H9 (cell line): ENCODE data around the gene RUBCN. TPM values are rescaled to one million over a fixed set of nuclear protein-coding genes. Genes with fewer than 3 reads are reported as not detected.

Source experiments
- DNase-seq: peaks from one replicate; pipeline ENCODE4 v3.0.0-alpha.2; 2017
- H2AFZ ChIP-seq: one replicate; pipeline ENCODE4 v1.6.1; 2013; ENCODE audit warnings: mild to moderate bottlenecking, low read length, control low read depth, moderate library complexity
- H2AK5ac ChIP-seq: 2 replicates; pipeline ENCODE4 v1.6.1; 2013; ENCODE audit warnings: low read length, control low read depth, mixed read lengths; ENCODE audit not compliant: insufficient read length
- H2BK120ac ChIP-seq: one replicate; pipeline ENCODE4 v1.6.1; 2013; ENCODE audit warnings: low read depth, mild to moderate bottlenecking, low read length, control low read depth, inconsistent platforms; ENCODE audit not compliant: poor library complexity, severe bottlenecking
- H2BK12ac ChIP-seq: 2 replicates; pipeline ENCODE4 v1.6.1; 2013; ENCODE audit warnings: low read length, control low read depth, mixed read lengths, low read depth; ENCODE audit not compliant: insufficient read length
- H2BK15ac ChIP-seq: 2 replicates; pipeline ENCODE4 v1.6.1; 2013; ENCODE audit warnings: low read depth, low read length, control low read depth
- H2BK20ac ChIP-seq: one replicate; pipeline ENCODE4 v1.6.1; 2013; ENCODE audit warnings: low read depth, mild to moderate bottlenecking, low read length, control low read depth, inconsistent platforms; ENCODE audit not compliant: poor library complexity, severe bottlenecking
- H2BK5ac ChIP-seq: 2 replicates; pipeline ENCODE4 v1.6.1; 2013; ENCODE audit warnings: low read length, control low read depth, mixed read lengths; ENCODE audit not compliant: insufficient read length
- H3K14ac ChIP-seq: 2 replicates; pipeline ENCODE4 v1.6.1; 2013; ENCODE audit warnings: low read length, control low read depth; ENCODE audit not compliant: insufficient read depth
- H3K18ac ChIP-seq: 2 replicates; pipeline ENCODE4 v1.6.1; 2013; ENCODE audit warnings: low read depth, mild to moderate bottlenecking, mixed read lengths, low read length, control low read depth; ENCODE audit not compliant: insufficient read length
- H3K23ac ChIP-seq: 2 replicates; pipeline ENCODE4 v1.6.1; 2013; ENCODE audit warnings: low read length, control low read depth, mixed read lengths, low read depth; ENCODE audit not compliant: insufficient read length
- H3K23me2 ChIP-seq: 2 replicates; pipeline ENCODE4 v1.6.1; 2013; ENCODE audit warnings: low read depth, mild to moderate bottlenecking, mixed read lengths, low read length, control low read depth; ENCODE audit not compliant: insufficient read length, poor library complexity, severe bottlenecking
- H3K27ac ChIP-seq: 2 replicates; pipeline ENCODE4 v1.5.1; 2013; ENCODE audit warnings: low read length, control low read depth, mixed read lengths, low read depth; ENCODE audit not compliant: insufficient read length
- H3K27me3 ChIP-seq: 2 replicates; pipeline ENCODE4 v1.6.1; 2013; ENCODE audit warnings: low read length, control low read depth, inconsistent platforms; ENCODE audit not compliant: insufficient read depth
- H3K4ac ChIP-seq: 2 replicates; pipeline ENCODE4 v1.6.1; 2013; ENCODE audit warnings: low read depth, mild to moderate bottlenecking, control low read depth, inconsistent platforms, low read length, moderate library complexity
- H3K4me1 ChIP-seq: 2 replicates; pipeline ENCODE4 v1.6.1; 2013; ENCODE audit warnings: low read length, control low read depth, inconsistent platforms; ENCODE audit not compliant: insufficient read depth
- H3K4me2 ChIP-seq: 2 replicates; pipeline ENCODE4 v1.6.1; 2013; ENCODE audit warnings: low read length, control low read depth, mixed read lengths; ENCODE audit not compliant: insufficient read length, insufficient read depth
- H3K56ac ChIP-seq: 2 replicates; pipeline ENCODE4 v1.6.1; 2013; ENCODE audit warnings: low read depth, mild to moderate bottlenecking, mixed read lengths, low read length, control low read depth; ENCODE audit not compliant: insufficient read length
- H3K79me1 ChIP-seq: 2 replicates; pipeline ENCODE4 v1.6.1; 2013; ENCODE audit warnings: low read depth, mild to moderate bottlenecking, moderate library complexity, low read length, control low read depth, inconsistent platforms; ENCODE audit not compliant: insufficient read depth, poor library complexity, severe bottlenecking
- H3K79me2 ChIP-seq: 2 replicates; pipeline ENCODE4 v1.6.1; 2013; ENCODE audit warnings: low read length, control low read depth, inconsistent platforms; ENCODE audit not compliant: insufficient read depth
- H3K9ac ChIP-seq: 2 replicates; pipeline ENCODE4 v1.6.1; 2013; ENCODE audit warnings: low read length, control low read depth, mixed read lengths; ENCODE audit not compliant: insufficient read length; ENCODE audit errors: extremely low read depth
- H3K9me3 ChIP-seq: one replicate; pipeline ENCODE4 v1.6.1; 2013; ENCODE audit warnings: low read depth, low read length, inconsistent platforms; ENCODE audit not compliant: control insufficient read depth
- H3T11ph ChIP-seq: one replicate; pipeline ENCODE4 v1.6.1; 2013; ENCODE audit warnings: mild to moderate bottlenecking, low read length, control low read depth, inconsistent platforms
- H4K20me1 ChIP-seq: one replicate; pipeline ENCODE4 v1.6.1; 2013; ENCODE audit not compliant: control insufficient read depth, insufficient read length, insufficient read depth
- H4K5ac ChIP-seq: 2 replicates; pipeline ENCODE4 v1.6.1; 2013; ENCODE audit warnings: low read depth, mild to moderate bottlenecking, mixed read lengths, low read length, control low read depth; ENCODE audit not compliant: insufficient read length
- H4K8ac ChIP-seq: replicated peaks from 2 replicates; pipeline ENCODE4 v1.6.1; 2013; ENCODE audit warnings: low read length, control low read depth, mixed read lengths, low read depth; ENCODE audit not compliant: insufficient read length
- H4K91ac ChIP-seq: 2 replicates; pipeline ENCODE4 v1.6.1; 2013; ENCODE audit warnings: low read depth, mild to moderate bottlenecking, moderate library complexity, mixed read lengths, low read length, control low read depth; ENCODE audit not compliant: insufficient read length
- H3K27ac Mint-ChIP-seq, 3 experiments: 2 replicates in 2 of 3; 3 replicates in 1 of 3; pipeline ENCODE4 v1.8.0; 2020 to 2021; ENCODE audit warnings: mixed read lengths in 3 of 3, mild to moderate bottlenecking in 1 of 3, moderate library complexity in 1 of 3
- H3K27me3 Mint-ChIP-seq: 2 replicates; pipeline ENCODE4 v1.8.0; 2021; ENCODE audit warnings: low read depth, mild to moderate bottlenecking, moderate library complexity, mixed read lengths
- H3K36me3 Mint-ChIP-seq, 3 experiments: 2 replicates in 2 of 3; 3 replicates in 1 of 3; pipeline ENCODE4 v1.8.0; 2020 to 2021; ENCODE audit warnings: low read depth in 3 of 3, mixed read lengths in 3 of 3; ENCODE audit not compliant: insufficient read depth in 1 of 3
- H3K4me1 Mint-ChIP-seq, 2 experiments: 2 replicates each; pipeline ENCODE4 v1.8.0; 2020; ENCODE audit warnings: mixed read lengths in 2 of 2
- H3K4me3 Mint-ChIP-seq, 2 experiments: 2 replicates in 1 of 2; 3 replicates in 1 of 2; pipeline ENCODE4 v1.8.0; 2020 to 2021; ENCODE audit warnings: mild to moderate bottlenecking in 2 of 2, mixed read lengths in 2 of 2, moderate library complexity in 1 of 2
- H3K9me3 Mint-ChIP-seq, 2 experiments: 2 replicates in 1 of 2; 3 replicates in 1 of 2; pipeline ENCODE4 v1.8.0; 2020; ENCODE audit warnings: mild to moderate bottlenecking in 2 of 2, mixed read lengths in 2 of 2, moderate library complexity in 1 of 2
- CTCF ChIP-seq: fragments of 200-600 bp; sonication (generic); conservative IDR thresholded peaks from 3 replicates; pipeline ENCODE4 v1.8.0; 2021; ENCODE audit warnings: antibody characterized with exemption, mild to moderate bottlenecking
- WGBS: extraction: QIAGEN DNeasy Blood & Tissue Kit; methylation state at CpG from one replicate; pipeline ENCODE4 v1.1.7; 2013; ENCODE audit warnings: missing lambda C conversion rate, low lambda C conversion rate, mixed read lengths; ENCODE audit not compliant: insufficient read length; ENCODE audit errors: extremely low coverage; 5-methylcytosine and 5-hydroxymethylcytosine counted together
- total RNA-seq: library from RNA; stranded (reverse); gene quantifications from 2 replicates; pipeline ENCODE4 v1.2.1, GENCODE V29; 2021

Gene RUBCN
- total RNA-seq, 1 experiment from 2014 or later: 17.7 TPM

- Histone ChIP-seq H2AFZ (no peak overlapping the region), H3K27ac (no peak overlapping the region), H3K27me3 (no peaks in the 10 kb centered on the region), H3K23ac (no peak overlapping the region), H3K9ac (no peak overlapping the region), H3K56ac (no peak overlapping the region), H3K79me2 (no peaks in the 10 kb centered on the region), H2BK5ac (no peak overlapping the region), H2BK15ac (no peak overlapping the region), H3T11ph (no peak overlapping the region), H2AK5ac (no peak overlapping the region), H3K4me1 (no peaks in the 10 kb centered on the region), H4K5ac (no peak overlapping the region), H3K4me2 (no peak overlapping the region), H3K79me1 (no peaks in the 10 kb centered on the region), H3K23me2 (no peaks in the 10 kb centered on the region), H3K18ac (no peak overlapping the region), H4K8ac (no peak overlapping the region), H3K14ac (no peak overlapping the region), H2BK20ac (no peak overlapping the region), H2BK120ac (no peak overlapping the region), H4K91ac (no peak overlapping the region), H4K20me1 (no peaks in the 10 kb centered on the region), H2BK12ac (no peak overlapping the region), H3K4ac (no peak overlapping the region), H3K9me3 (no peaks in the 10 kb centered on the region)
- Mint-ChIP-seq H3K27ac (peak overlapping the region in 1 of 3 experiments; percentile 32; a peak in 1 of 7 replicates), H3K4me3 (no peak overlapping the region), H3K9me3 (peaks cover 0 to 3% of the 10 kb centered on the region in 2 experiments; a peak in 1 of 5 replicates), H3K27me3 (no peaks in the 10 kb centered on the region), H3K4me1 (peaks cover 0 to 2% of the 10 kb centered on the region in 2 experiments; a peak in 1 of 4 replicates), H3K36me3 (peaks cover 13 to 25% (median 16%) of the 10 kb centered on the region in 3 experiments)
- DNase-seq: no peak
- TF ChIP-seq CTCF: no peak
- no CpG with 5 or more reads among the region's 4 CpGs for WGBS
Measured at GRCh38 chr3:197782230-197782629, 45.5 kb upstream of the RUBCN start.
